Suprapubic skin (tissue), 4 donors: ENCODE data around the gene TMTC2. TPM values are rescaled to one million over a fixed set of nuclear protein-coding genes. Genes with fewer than 3 reads are reported as not detected.

Experiments
- DNase-seq, 2 donors: peaks; one replicate each; pipeline ENCODE4 v3.0.0-alpha.2; 2019; ENCODE audit warnings: low spot score in 2 of 2
- H3K27ac ChIP-seq: fragments of 200-600 bp; sonication (generic); one replicate; pipeline ENCODE4 v1.5.1; 2019
- H3K27me3 ChIP-seq: fragments of 200-600 bp; sonication (generic); one replicate; pipeline ENCODE4 v1.5.1; 2019
- H3K36me3 ChIP-seq: fragments of 200-600 bp; sonication (generic); one replicate; pipeline ENCODE4 v1.5.1; 2019
- H3K4me1 ChIP-seq: fragments of 200-600 bp; sonication (generic); one replicate; pipeline ENCODE4 v1.5.1; 2019
- H3K4me3 ChIP-seq: fragments of 200-600 bp; sonication (generic); one replicate; pipeline ENCODE4 v1.5.1; 2019; ENCODE audit warnings: mild to moderate bottlenecking
- H3K9me3 ChIP-seq: fragments of 200-600 bp; sonication (generic); one replicate; pipeline ENCODE4 v1.5.1; 2019
- CTCF ChIP-seq, 2 donors: fragments of 200-600 bp in 1 of 2; fragments of 450-650 bp in 1 of 2; sonication (generic) in 1 of 2; IDR thresholded peaks; one replicate each; pipeline ENCODE4 v1.5.1; 2016 to 2019; ENCODE audit warnings: antibody characterized with exemption in 2 of 2, mild to moderate bottlenecking in 1 of 2, moderate library complexity in 1 of 2
- EP300 ChIP-seq: sonication (generic); formaldehyde crosslinking; IDR thresholded peaks from one replicate; pipeline ENCODE4 v1.6.1; 2017; ENCODE audit warnings: antibody characterized with exemption
- POLR2A ChIP-seq, 2 donors: fragments of 450-650 bp; IDR thresholded peaks; one replicate each; pipeline ENCODE4 v1.6.1; 2017; ENCODE audit warnings: antibody characterized with exemption in 2 of 2, mild to moderate bottlenecking in 2 of 2, moderate library complexity in 2 of 2
- POLR2AphosphoS5 ChIP-seq, 3 donors: sonication (generic); formaldehyde crosslinking; IDR thresholded peaks; one replicate each; pipeline ENCODE4 v1.6.1; 2017; ENCODE audit warnings: antibody characterized with exemption in 3 of 3
- WGBS: methylation state at CpG from one replicate; pipeline ENCODE4 v1.1.5; 2018; 5-methylcytosine and 5-hydroxymethylcytosine counted together
- total RNA-seq, 4 donors: library from RNA; depleted of rRNA; stranded (reverse); fragments of >200 nt; gene quantifications; one replicate each; pipeline ENCODE4 v1.1.0, GENCODE V29; 2016

The TMTC2 gene
- total RNA-seq, 4 donors from 2014 or later = 16.7 to 21.1 (median 18.9) TPM

DNA sequence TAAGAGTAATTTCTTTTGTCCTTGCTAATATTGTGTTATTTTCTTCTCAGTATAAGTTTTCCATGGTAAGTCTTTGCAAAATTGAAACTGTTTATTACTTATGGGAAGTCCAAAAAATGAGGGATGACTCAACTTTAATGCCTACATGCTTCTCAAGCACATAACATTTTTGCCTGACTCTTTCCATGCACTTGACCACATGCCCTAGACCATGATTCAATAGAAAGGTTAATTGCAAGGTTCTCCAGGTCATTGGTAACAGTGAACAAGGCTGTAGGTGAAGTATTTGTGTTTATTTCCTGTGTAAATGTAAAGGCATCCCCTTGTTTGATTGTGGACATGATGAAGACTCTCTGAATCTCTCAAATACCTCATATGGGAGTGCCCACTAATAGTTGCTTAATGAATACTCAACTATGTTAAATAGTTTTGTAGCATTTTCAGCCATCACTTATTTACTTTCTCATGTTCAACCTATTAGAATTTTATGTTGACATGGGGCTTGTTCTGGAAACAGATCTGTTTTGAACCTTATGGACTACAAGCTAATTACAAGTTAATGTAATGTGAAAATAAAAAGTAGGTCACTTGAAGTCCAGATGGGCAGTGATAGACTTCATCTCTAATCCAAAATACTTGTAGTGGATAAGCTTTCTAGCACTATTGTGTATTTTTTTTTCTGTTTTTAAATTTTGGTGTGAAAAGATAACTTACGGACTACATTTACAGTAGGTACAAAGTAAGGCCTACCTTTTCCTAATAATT is 131.7 kb downstream of the TMTC2 start:
- Histone ChIP-seq H3K36me3 (no peaks in the 10 kb centered on the region), H3K9me3 (no peaks in the 10 kb centered on the region), H3K27ac (no peak overlapping the region), H3K4me1 (no peaks in the 10 kb centered on the region), H3K27me3 (no peaks in the 10 kb centered on the region), H3K4me3 (no peak overlapping the region)
- no peak for DNase-seq
- TF ChIP-seq POLR2AphosphoS5 (IDR thresholded peaks at IDR 0.05) = no peak
- TF ChIP-seq EP300 = no peak
- TF ChIP-seq CTCF (IDR thresholded peaks at IDR 0.05) = no peak
- no peak for TF ChIP-seq POLR2A (IDR thresholded peaks at IDR 0.05)
- WGBS = 96% methylated on average over 1 of the region's 1 CpG

GRCh38 chr12:82826505-82826904 is 139.8 kb downstream of the TMTC2 start:
- H3K27ac ChIP-seq = no peak overlapping the region
- H3K27me3 ChIP-seq = no peaks in the 10 kb centered on the region
- H3K36me3 ChIP-seq = no peaks in the 10 kb centered on the region
- H3K9me3 ChIP-seq = no peaks in the 10 kb centered on the region
- TF ChIP-seq POLR2AphosphoS5 (IDR thresholded peaks at IDR 0.05) = no peak
- TF ChIP-seq POLR2A (IDR thresholded peaks at IDR 0.05) = no peak
- no peak for TF ChIP-seq CTCF (IDR thresholded peaks at IDR 0.05)
- TF ChIP-seq EP300 = no peak
- no peak for DNase-seq
- no peaks in the 10 kb centered on the region for H3K4me1 ChIP-seq
- no peak overlapping the region for H3K4me3 ChIP-seq

DNA sequence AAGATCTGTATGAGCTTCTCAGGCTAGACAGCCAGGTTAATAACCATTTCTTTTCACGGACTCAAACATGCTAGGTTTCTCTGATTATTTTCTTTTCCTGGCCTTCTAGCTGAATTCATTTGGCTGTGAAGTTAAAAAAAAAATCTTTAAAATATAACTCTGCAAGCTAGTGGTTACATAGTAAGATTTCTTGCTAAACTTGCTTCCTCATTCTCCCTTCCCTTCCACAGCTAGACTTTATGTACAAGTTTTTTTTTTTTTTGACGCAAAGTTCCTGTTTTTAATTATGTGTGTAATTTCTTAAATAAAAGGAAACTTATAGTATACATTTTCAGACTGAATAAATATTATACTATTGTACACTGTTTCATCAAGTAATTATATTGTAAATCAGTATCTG is 145.4 kb downstream of the TMTC2 start:
- 69% methylated on average over 2 of the region's 2 CpGs for WGBS
- no peaks in the 10 kb centered on the region for H3K27me3 ChIP-seq
- DNase-seq = no peak
- no peak overlapping the region for H3K27ac ChIP-seq
- no peaks in the 10 kb centered on the region for H3K36me3 ChIP-seq
- TF ChIP-seq POLR2AphosphoS5 (IDR thresholded peaks at IDR 0.05) = no peak
- no peak for TF ChIP-seq EP300
- no peak for TF ChIP-seq CTCF (IDR thresholded peaks at IDR 0.05)
- no peak for TF ChIP-seq POLR2A (IDR thresholded peaks at IDR 0.05)
- H3K4me3 ChIP-seq = no peak overlapping the region
- no peaks in the 10 kb centered on the region for H3K9me3 ChIP-seq
- H3K4me1 ChIP-seq = peaks cover 4% of the 10 kb centered on the region

GRCh38 chr12:82832981-82833380 is 146.3 kb downstream of the TMTC2 start:
- H3K4me3 ChIP-seq = no peak overlapping the region
- H3K27me3 ChIP-seq = no peaks in the 10 kb centered on the region
- DNase-seq = no peak
- H3K9me3 ChIP-seq = no peaks in the 10 kb centered on the region
- H3K4me1 ChIP-seq = peaks cover 4% of the 10 kb centered on the region
- no peak overlapping the region for H3K27ac ChIP-seq
- TF ChIP-seq EP300 (no peak), POLR2AphosphoS5 (IDR thresholded peaks at IDR 0.05) (no peak), POLR2A (IDR thresholded peaks at IDR 0.05) (no peak), CTCF (IDR thresholded peaks at IDR 0.05) (no peak)
- 70% methylated on average over 3 of the region's 3 CpGs for WGBS
- H3K36me3 ChIP-seq = no peaks in the 10 kb centered on the region

DNA sequence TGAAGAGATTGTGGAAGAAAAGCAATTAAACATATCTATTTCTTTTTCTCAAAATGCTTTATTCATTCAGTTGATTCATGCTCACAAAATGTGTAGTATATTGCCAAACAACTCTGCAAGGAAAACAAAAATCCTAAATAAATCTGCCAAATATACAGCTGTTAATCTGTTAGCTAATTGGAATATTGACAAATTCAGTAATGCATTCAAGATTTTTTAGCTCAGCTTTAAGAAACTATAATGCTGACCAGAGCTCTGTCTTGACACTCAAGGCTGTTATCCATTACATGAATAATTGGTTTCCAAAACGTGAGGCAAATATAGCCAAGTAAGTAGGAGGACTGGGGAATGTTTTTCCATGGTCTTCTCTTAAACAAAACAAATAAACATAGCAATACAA is 146.8 kb downstream of the TMTC2 start:
- H3K4me3 ChIP-seq = no peak overlapping the region
- no peaks in the 10 kb centered on the region for H3K36me3 ChIP-seq
- DNase-seq = no peak
- peaks cover 4% of the 10 kb centered on the region for H3K4me1 ChIP-seq
- no peaks in the 10 kb centered on the region for H3K27me3 ChIP-seq
- WGBS = 35% methylated on average over 1 of the region's 1 CpG
- no peak overlapping the region for H3K27ac ChIP-seq
- TF ChIP-seq POLR2AphosphoS5 (IDR thresholded peaks at IDR 0.05) = no peak
- TF ChIP-seq CTCF (IDR thresholded peaks at IDR 0.05) = no peak
- TF ChIP-seq EP300 = no peak
- TF ChIP-seq POLR2A (IDR thresholded peaks at IDR 0.05) = no peak
- H3K9me3 ChIP-seq = no peaks in the 10 kb centered on the region
